ENCODE data around the gene FBXL16. TPM values are rescaled to one million over a fixed set of nuclear protein-coding genes. Genes with fewer than 3 reads are reported as not detected.

FBXL16 gene
- total RNA-seq, 1 experiment from 2014 or later, result 1.1 TPM

GRCh38 chr16:674968-675883 lies 30.4 kb downstream of the FBXL16 start, which contains the start of gene RHBDL1:
RHBDL1 (plus strand) TSS chr16:675671; CDS start chr16:675791, 120 bp downstream.
- intact Hi-C loops (cut with micrococcal nuclease; ENCODE audit: unreplicated experiment), result no loop called here
- no peak within 1 kb of the TSS for H3K27ac ChIP-seq (ENCODE audit: low read depth, low read length, poor library complexity, severe bottlenecking)
- no peaks in the 10 kb centered on the region for H3K9me3 ChIP-seq (ENCODE audit: low read depth, low read length, poor library complexity, severe bottlenecking)
- no TSS peak for BruUV-seq (replicated peaks)
- H3K27me3 ChIP-seq (replicated peaks; ENCODE audit: insufficient read depth, low read depth, low read length, poor library complexity), result no peaks in the 10 kb centered on the region
- peaks cover 34% of the 10 kb centered on the region for H3K36me3 ChIP-seq (ENCODE audit: insufficient read depth, low read length, poor library complexity, severe bottlenecking)
- peaks cover 16% of the 10 kb centered on the region for H3K4me1 ChIP-seq (ENCODE audit: insufficient read depth, low read length, poor library complexity, severe bottlenecking)
- ChIA-PET POLR2A (ENCODE audit: low non-redundant PET) (no interaction called here), CTCF (interaction anchor here (0.6 kb wide), 1 partner anchor 174 kb away, joined by 9 read pairs; no protein-coding TSS in a partner anchor)
- DNase-seq (ENCODE audit: low spot score), result peak; percentile 69
- peak within 1 kb of the TSS; percentile 43 for H3K4me3 ChIP-seq (ENCODE audit: low read depth, low read length, poor library complexity, severe bottlenecking)
- no peak for TF ChIP-seq EZH2 (IDR thresholded peaks at IDR 0.05; ENCODE audit: borderline replicate concordance, low read depth, low read length, poor library complexity, severe bottlenecking)
- TF ChIP-seq CTCF (conservative IDR thresholded peaks at IDR 0.05; ENCODE audit: low read depth, low read length), result no peak

- Histone ChIP-seq H3K27ac (ENCODE audit: low read depth, low read length, poor library complexity, severe bottlenecking) (no peak overlapping the region), H3K4me1 (ENCODE audit: insufficient read depth, low read length, poor library complexity, severe bottlenecking) (peaks cover 13% of the 10 kb centered on the region), H3K4me3 (ENCODE audit: low read depth, low read length, poor library complexity, severe bottlenecking) (no peak overlapping the region), H3K9me3 (ENCODE audit: low read depth, low read length, poor library complexity, severe bottlenecking) (no peaks in the 10 kb centered on the region), H3K36me3 (ENCODE audit: insufficient read depth, low read length, poor library complexity, severe bottlenecking) (peaks cover 43% of the 10 kb centered on the region), H3K27me3 (replicated peaks; ENCODE audit: insufficient read depth, low read depth, low read length, poor library complexity) (no peaks in the 10 kb centered on the region)
- intact Hi-C loops (cut with micrococcal nuclease; ENCODE audit: unreplicated experiment), result no loop called here
- ChIA-PET POLR2A (ENCODE audit: low non-redundant PET) (no interaction called here), CTCF (no interaction called here)
- no TSS peak for BruUV-seq (replicated peaks)
- TF ChIP-seq CTCF (conservative IDR thresholded peaks at IDR 0.05; ENCODE audit: low read depth, low read length) (no peak), EZH2 (IDR thresholded peaks at IDR 0.05; ENCODE audit: borderline replicate concordance, low read depth, low read length, poor library complexity, severe bottlenecking) (no peak)
- DNase-seq (ENCODE audit: low spot score), result no peak
Observed at GRCh38 chr16:674214-674881, 31.3 kb downstream of the FBXL16 start.

- H3K4me1 ChIP-seq (ENCODE audit: insufficient read depth, low read length, poor library complexity, severe bottlenecking), result peaks cover 8% of the 10 kb centered on the region
- no peak overlapping the region for H3K4me3 ChIP-seq (ENCODE audit: low read depth, low read length, poor library complexity, severe bottlenecking)
- POLR2A ChIA-PET (ENCODE audit: low non-redundant PET), result no interaction called here
- H3K27me3 ChIP-seq (replicated peaks; ENCODE audit: insufficient read depth, low read depth, low read length, poor library complexity), result no peaks in the 10 kb centered on the region
- CTCF ChIA-PET, result no interaction called here
- TF ChIP-seq EZH2 (IDR thresholded peaks at IDR 0.05; ENCODE audit: borderline replicate concordance, low read depth, low read length, poor library complexity, severe bottlenecking) (no peak), CTCF (conservative IDR thresholded peaks at IDR 0.05; ENCODE audit: low read depth, low read length) (no peak)
- H3K36me3 ChIP-seq (ENCODE audit: insufficient read depth, low read length, poor library complexity, severe bottlenecking), result peaks cover 46% of the 10 kb centered on the region
- intact Hi-C loops (cut with micrococcal nuclease; ENCODE audit: unreplicated experiment), result no loop called here
- H3K9me3 ChIP-seq (ENCODE audit: low read depth, low read length, poor library complexity, severe bottlenecking), result no peaks in the 10 kb centered on the region
- no peak for DNase-seq (ENCODE audit: low spot score)
- BruUV-seq (replicated peaks), result TSS peak; percentile 36
- no peak overlapping the region for H3K27ac ChIP-seq (ENCODE audit: low read depth, low read length, poor library complexity, severe bottlenecking)
Observed at GRCh38 chr16:673399-673991, 32.1 kb downstream of the FBXL16 start.

All from A673 (cell line).